ENCODE results near the gene CCDC177. TPM values are rescaled to one million over a fixed set of nuclear protein-coding genes. Genes with fewer than 3 reads are reported as not detected.

CCDC177 gene
- total RNA-seq, 1 experiment from 2014 or later: not detected

- H2AFZ ChIP-seq (ENCODE audit: low read length): no peak overlapping the region
- no peaks in the 10 kb centered on the region for H3K27me3 ChIP-seq (ENCODE audit: low read length)
- peaks cover 86% of the 10 kb centered on the region for H3K4me1 ChIP-seq (ENCODE audit: low read length)
- H3K9me3 ChIP-seq (ENCODE audit: low read length): no peaks in the 10 kb centered on the region
- no peaks in the 10 kb centered on the region for H4K20me1 ChIP-seq (ENCODE audit: insufficient read depth, low read depth, low read length)
- H3K4me2 ChIP-seq (ENCODE audit: low read depth, low read length, poor library complexity, severe bottlenecking): peak overlapping the region; percentile 86
- H3K27ac ChIP-seq (ENCODE audit: low read length): peak overlapping the region; percentile 97
- peaks cover 24% of the 10 kb centered on the region for H3K36me3 ChIP-seq (ENCODE audit: insufficient read depth, low read length)
- H3K4me3 ChIP-seq (ENCODE audit: low read length): peak overlapping the region; percentile 65
- H3K9ac ChIP-seq (ENCODE audit: low read length): peak overlapping the region; percentile 90
- peaks cover 80% of the 10 kb centered on the region for H3K79me2 ChIP-seq (ENCODE audit: low read length)
- H3K9me2 ChIP-seq (replicated peaks; ENCODE audit: insufficient read depth, low read length): no peaks in the 10 kb centered on the region
- DNase-seq: peak; percentile 91
These were observed 41.1 kb upstream of the CCDC177 start for GRCh38 chr14:69615496-69616407.

- H3K36me3 ChIP-seq (ENCODE audit: insufficient read depth, low read length): peaks cover 24% of the 10 kb centered on the region
- H3K9ac ChIP-seq (ENCODE audit: low read length): peak overlapping the region; percentile 90
These were observed 40.4 kb upstream of the CCDC177 start for GRCh38 chr14:69615121-69615495.

GRCh38 chr14:69614592-69614991 lies 39.9 kb upstream of the CCDC177 start:
- Histone ChIP-seq H3K27ac (ENCODE audit: low read length) (peak overlapping the region; percentile 97), H3K27me3 (ENCODE audit: low read length) (no peaks in the 10 kb centered on the region), H3K9ac (ENCODE audit: low read length) (peak overlapping the region; percentile 90), H4K20me1 (ENCODE audit: insufficient read depth, low read depth, low read length) (no peaks in the 10 kb centered on the region), H3K79me2 (ENCODE audit: low read length) (peaks cover 69% of the 10 kb centered on the region), H3K36me3 (ENCODE audit: insufficient read depth, low read length) (peaks cover 24% of the 10 kb centered on the region), H3K9me2 (replicated peaks; ENCODE audit: insufficient read depth, low read length) (no peaks in the 10 kb centered on the region), H3K4me3 (ENCODE audit: low read length) (peak overlapping the region; percentile 76), H3K4me2 (ENCODE audit: low read depth, low read length, poor library complexity, severe bottlenecking) (peak overlapping the region; percentile 86), H2AFZ (ENCODE audit: low read length) (no peak overlapping the region), H3K9me3 (ENCODE audit: low read length) (no peaks in the 10 kb centered on the region), H3K4me1 (ENCODE audit: low read length) (peaks cover 85% of the 10 kb centered on the region)
- peak; percentile 96 for DNase-seq

More at GRCh38 chr14:69615121-69615495, 40.4 kb upstream of the CCDC177 start:
- H3K9me2 ChIP-seq (replicated peaks; ENCODE audit: insufficient read depth, low read length): no peaks in the 10 kb centered on the region
- no peak overlapping the region for H2AFZ ChIP-seq (ENCODE audit: low read length)
- H3K27me3 ChIP-seq (ENCODE audit: low read length): no peaks in the 10 kb centered on the region
- H3K27ac ChIP-seq (ENCODE audit: low read length): peak overlapping the region; percentile 97
- no peaks in the 10 kb centered on the region for H3K9me3 ChIP-seq (ENCODE audit: low read length)
- H3K4me2 ChIP-seq (ENCODE audit: low read depth, low read length, poor library complexity, severe bottlenecking): peak overlapping the region; percentile 86
- peak overlapping the region; percentile 65 for H3K4me3 ChIP-seq (ENCODE audit: low read length)
- DNase-seq: no peak
- H3K4me1 ChIP-seq (ENCODE audit: low read length): peaks cover 86% of the 10 kb centered on the region
- H3K79me2 ChIP-seq (ENCODE audit: low read length): peaks cover 74% of the 10 kb centered on the region
- H4K20me1 ChIP-seq (ENCODE audit: insufficient read depth, low read depth, low read length): no peaks in the 10 kb centered on the region

GRCh38 chr14:69613312-69614073 lies 38.8 kb upstream of the CCDC177 start:
- H3K4me1 ChIP-seq (ENCODE audit: low read length): peaks cover 74% of the 10 kb centered on the region
- DNase-seq: peak; percentile 65
- peak overlapping the region; percentile 76 for H3K4me3 ChIP-seq (ENCODE audit: low read length)
- peaks cover 58% of the 10 kb centered on the region for H3K79me2 ChIP-seq (ENCODE audit: low read length)
- H3K4me2 ChIP-seq (ENCODE audit: low read depth, low read length, poor library complexity, severe bottlenecking): peak overlapping the region; percentile 86
- peak overlapping the region; percentile 90 for H3K9ac ChIP-seq (ENCODE audit: low read length)
- no peak overlapping the region for H2AFZ ChIP-seq (ENCODE audit: low read length)
- no peaks in the 10 kb centered on the region for H3K9me2 ChIP-seq (replicated peaks; ENCODE audit: insufficient read depth, low read length)
- H3K36me3 ChIP-seq (ENCODE audit: insufficient read depth, low read length): peaks cover 17% of the 10 kb centered on the region
- H3K27ac ChIP-seq (ENCODE audit: low read length): peak overlapping the region; percentile 97
- H3K27me3 ChIP-seq (ENCODE audit: low read length): no peaks in the 10 kb centered on the region
- no peaks in the 10 kb centered on the region for H3K9me3 ChIP-seq (ENCODE audit: low read length)
- no peaks in the 10 kb centered on the region for H4K20me1 ChIP-seq (ENCODE audit: insufficient read depth, low read depth, low read length)

- H3K36me3 ChIP-seq (ENCODE audit: insufficient read depth, low read length): peaks cover 14% of the 10 kb centered on the region
- no peaks in the 10 kb centered on the region for H3K9me3 ChIP-seq (ENCODE audit: low read length)
- H3K9ac ChIP-seq (ENCODE audit: low read length): peak overlapping the region; percentile 90
- H3K27ac ChIP-seq (ENCODE audit: low read length): peak overlapping the region; percentile 97
- no peak for DNase-seq
- peaks cover 50% of the 10 kb centered on the region for H3K79me2 ChIP-seq (ENCODE audit: low read length)
- H3K4me1 ChIP-seq (ENCODE audit: low read length): peaks cover 71% of the 10 kb centered on the region
- H3K4me2 ChIP-seq (ENCODE audit: low read depth, low read length, poor library complexity, severe bottlenecking): peak overlapping the region; percentile 86
- no peaks in the 10 kb centered on the region for H3K27me3 ChIP-seq (ENCODE audit: low read length)
- no peaks in the 10 kb centered on the region for H3K9me2 ChIP-seq (replicated peaks; ENCODE audit: insufficient read depth, low read length)
- peak overlapping the region; percentile 76 for H3K4me3 ChIP-seq (ENCODE audit: low read length)
- H4K20me1 ChIP-seq (ENCODE audit: insufficient read depth, low read depth, low read length): no peaks in the 10 kb centered on the region
- no peak overlapping the region for H2AFZ ChIP-seq (ENCODE audit: low read length)
These were observed 38.1 kb upstream of the CCDC177 start for GRCh38 chr14:69612783-69613130.

GRCh38 chr14:69612014-69612782 lies 37.5 kb upstream of the CCDC177 start:
- Histone ChIP-seq H3K9me3 (ENCODE audit: low read length) (no peaks in the 10 kb centered on the region), H3K4me1 (ENCODE audit: low read length) (peaks cover 66% of the 10 kb centered on the region), H3K9me2 (replicated peaks; ENCODE audit: insufficient read depth, low read length) (no peaks in the 10 kb centered on the region), H3K4me3 (ENCODE audit: low read length) (peak overlapping the region; percentile 76), H2AFZ (ENCODE audit: low read length) (no peak overlapping the region), H3K4me2 (ENCODE audit: low read depth, low read length, poor library complexity, severe bottlenecking) (peak overlapping the region; percentile 86), H3K36me3 (ENCODE audit: insufficient read depth, low read length) (peaks cover 9% of the 10 kb centered on the region), H3K27me3 (ENCODE audit: low read length) (no peaks in the 10 kb centered on the region), H4K20me1 (ENCODE audit: insufficient read depth, low read depth, low read length) (no peaks in the 10 kb centered on the region), H3K27ac (ENCODE audit: low read length) (peak overlapping the region; percentile 97), H3K79me2 (ENCODE audit: low read length) (peaks cover 45% of the 10 kb centered on the region), H3K9ac (ENCODE audit: low read length) (peak overlapping the region; percentile 90)
- DNase-seq: peak; percentile 87

- Histone ChIP-seq H3K9me2 (replicated peaks; ENCODE audit: insufficient read depth, low read length) (no peaks in the 10 kb centered on the region), H3K4me1 (ENCODE audit: low read length) (peaks cover 58% of the 10 kb centered on the region)
These were observed 36.7 kb upstream of the CCDC177 start, which contains the start of gene SUSD6 for GRCh38 chr14:69611172-69612013. TSS of gene SUSD6 (plus strand) at chr14:69611596. CDS start at chr14:69658593, 46,997 bp downstream.

More at GRCh38 chr14:69611172-69612013, 36.7 kb upstream of the CCDC177 start, which contains the start of gene SUSD6:
- DNase-seq: peak; percentile 99
- Histone ChIP-seq H3K9ac (ENCODE audit: low read length) (peak within 1 kb of the TSS; percentile 90), H4K20me1 (ENCODE audit: insufficient read depth, low read depth, low read length) (no peaks in the 10 kb centered on the region), H2AFZ (ENCODE audit: low read length) (peak within 1 kb of the TSS; percentile 74), H3K4me3 (ENCODE audit: low read length) (peak within 1 kb of the TSS; percentile 79), H3K27ac (ENCODE audit: low read length) (peak within 1 kb of the TSS; percentile 97), H3K4me2 (ENCODE audit: low read depth, low read length, poor library complexity, severe bottlenecking) (peak within 1 kb of the TSS; percentile 96), H3K79me2 (ENCODE audit: low read length) (peaks cover 37% of the 10 kb centered on the region), H3K9me3 (ENCODE audit: low read length) (no peaks in the 10 kb centered on the region), H3K27me3 (ENCODE audit: low read length) (no peaks in the 10 kb centered on the region), H3K36me3 (ENCODE audit: insufficient read depth, low read length) (0 out of 2 replicates have a peak, but pooled peaks cover 3% of the 10 kb centered on the region)
